Neuronal stem cell (in vitro differentiated cells): ENCODE results near the gene CNTNAP2. TPM values are rescaled to one million over a fixed set of nuclear protein-coding genes. Genes with fewer than 3 reads are reported as not detected.

Experiments used
- DNase-seq: peaks from one replicate; pipeline ENCODE4 v3.0.0-alpha.2; 2013; ENCODE audit warnings: low spot score
- H2AFZ ChIP-seq: one replicate; pipeline ENCODE4 v1.6.1; 2013; ENCODE audit warnings: mild to moderate bottlenecking, low read length, inconsistent platforms
- H2AK5ac ChIP-seq: 2 replicates; pipeline ENCODE4 v1.6.1; 2013; ENCODE audit warnings: low read depth, mild to moderate bottlenecking, inconsistent platforms, low read length, moderate library complexity, mixed read lengths
- H2BK120ac ChIP-seq: 2 replicates; pipeline ENCODE4 v1.6.1; 2013; ENCODE audit warnings: low read depth, mild to moderate bottlenecking, inconsistent platforms, low read length, moderate library complexity, mixed read lengths
- H2BK12ac ChIP-seq: one replicate; pipeline ENCODE4 v1.6.1; 2013; ENCODE audit warnings: low read length, inconsistent platforms
- H2BK15ac ChIP-seq: 2 replicates; pipeline ENCODE4 v1.6.1; 2013; ENCODE audit warnings: mild to moderate bottlenecking, low read length, inconsistent platforms, mixed read lengths
- H2BK5ac ChIP-seq: one replicate; pipeline ENCODE4 v1.6.1; 2013; ENCODE audit warnings: inconsistent platforms, mild to moderate bottlenecking, low read length, moderate library complexity
- H3K14ac ChIP-seq: one replicate; pipeline ENCODE4 v1.6.1; 2013; ENCODE audit warnings: low read length, inconsistent platforms
- H3K18ac ChIP-seq: 2 replicates; pipeline ENCODE4 v1.6.1; 2013; ENCODE audit warnings: low read length, inconsistent platforms
- H3K23ac ChIP-seq: 2 replicates; pipeline ENCODE4 v1.6.1; 2013; ENCODE audit warnings: low read depth, mild to moderate bottlenecking, mixed read lengths, low read length, inconsistent platforms; ENCODE audit not compliant: poor library complexity
- H3K27ac ChIP-seq: replicated peaks from 3 replicates; pipeline ENCODE4 v1.5.1; 2013; ENCODE audit warnings: low read length, inconsistent platforms
- H3K27me3 ChIP-seq, 3 experiments: 2 replicates each; pipeline ENCODE4 v1.6.1; 2013; ENCODE audit warnings: low read length in 3 of 3, mild to moderate bottlenecking in 2 of 3, inconsistent platforms in 1 of 3, low read depth in 1 of 3, mixed read lengths in 1 of 3, moderate library complexity in 1 of 3; ENCODE audit not compliant: control insufficient read depth in 3 of 3, insufficient read depth in 3 of 3
- H3K36me3 ChIP-seq, 2 donors: replicated peaks in 1 of 2; 2 replicates each; pipeline ENCODE4 v1.6.1; 2013; ENCODE audit warnings: low read length in 2 of 2; ENCODE audit not compliant: control insufficient read depth in 2 of 2, insufficient read depth in 2 of 2
- H3K4ac ChIP-seq: 2 replicates; pipeline ENCODE4 v1.6.1; 2013; ENCODE audit warnings: inconsistent platforms, mild to moderate bottlenecking, low read length, moderate library complexity
- H3K4me1 ChIP-seq, 2 donors: 1 replicate in 1 of 2; 2 replicates in 1 of 2; pipeline ENCODE4 v1.6.1; 2013; ENCODE audit warnings: low read length in 2 of 2, low read depth in 1 of 2; ENCODE audit not compliant: control insufficient read depth in 2 of 2, insufficient read depth in 1 of 2
- H3K4me2 ChIP-seq: one replicate; pipeline ENCODE4 v1.6.1; 2013; ENCODE audit warnings: mild to moderate bottlenecking, low read length, inconsistent platforms; ENCODE audit not compliant: insufficient read depth, poor library complexity, severe bottlenecking
- H3K4me3 ChIP-seq, 2 donors: 2 replicates each; pipeline ENCODE4 v1.5.1; 2013; ENCODE audit warnings: low read length in 2 of 2, mild to moderate bottlenecking in 2 of 2, inconsistent platforms in 1 of 2, moderate library complexity in 1 of 2
- H3K79me1 ChIP-seq: one replicate; pipeline ENCODE4 v1.6.1; 2013; ENCODE audit warnings: low read depth, mild to moderate bottlenecking, inconsistent platforms, low read length, moderate library complexity
- H3K9ac ChIP-seq: one replicate; pipeline ENCODE4 v1.6.1; 2013; ENCODE audit warnings: mild to moderate bottlenecking, low read depth, low read length, inconsistent platforms; ENCODE audit not compliant: poor library complexity
- H3K9me3 ChIP-seq, 2 donors: replicated peaks in 1 of 2; 2 replicates each; pipeline versions ENCODE3 to v1.6.1; 2013; ENCODE audit warnings: low read length in 2 of 2, mild to moderate bottlenecking in 2 of 2, inconsistent platforms in 1 of 2, low read depth in 1 of 2, mixed read lengths in 1 of 2, moderate library complexity in 1 of 2; ENCODE audit not compliant: control insufficient read depth in 2 of 2, insufficient read depth in 1 of 2
- H4K8ac ChIP-seq: one replicate; pipeline ENCODE4 v1.6.1; 2013; ENCODE audit warnings: low read depth, mild to moderate bottlenecking, inconsistent platforms, low read length, moderate library complexity
- H4K91ac ChIP-seq: one replicate; pipeline ENCODE4 v1.6.1; 2013; ENCODE audit warnings: low read length, low read depth, mild to moderate bottlenecking, inconsistent platforms; ENCODE audit not compliant: poor library complexity
- WGBS, 2 donors: extraction: QIAGEN DNeasy Blood & Tissue Kit; methylation state at CpG; one replicate each; pipeline ENCODE4 v1.1.7; 2013; ENCODE audit warnings: missing lambda C conversion rate in 2 of 2, mixed read lengths in 1 of 2; ENCODE audit not compliant: insufficient read length in 2 of 2, insufficient replicate concordance in 1 of 2; ENCODE audit errors: extremely low coverage in 2 of 2; 5-methylcytosine and 5-hydroxymethylcytosine counted together
- polyA plus RNA-seq, 2 experiments: library from polyadenylated mRNA; stranded (reverse); fragments of 200-250 nt; gene quantifications; one replicate each; pipeline ENCODE4 v1.2.3, GENCODE V29; 2013

Gene CNTNAP2
- polyA plus RNA-seq (2013, experiment 1 of 2), result 84.2 TPM
- polyA plus RNA-seq (2013, experiment 2 of 2), result 84.8 TPM

DNA sequence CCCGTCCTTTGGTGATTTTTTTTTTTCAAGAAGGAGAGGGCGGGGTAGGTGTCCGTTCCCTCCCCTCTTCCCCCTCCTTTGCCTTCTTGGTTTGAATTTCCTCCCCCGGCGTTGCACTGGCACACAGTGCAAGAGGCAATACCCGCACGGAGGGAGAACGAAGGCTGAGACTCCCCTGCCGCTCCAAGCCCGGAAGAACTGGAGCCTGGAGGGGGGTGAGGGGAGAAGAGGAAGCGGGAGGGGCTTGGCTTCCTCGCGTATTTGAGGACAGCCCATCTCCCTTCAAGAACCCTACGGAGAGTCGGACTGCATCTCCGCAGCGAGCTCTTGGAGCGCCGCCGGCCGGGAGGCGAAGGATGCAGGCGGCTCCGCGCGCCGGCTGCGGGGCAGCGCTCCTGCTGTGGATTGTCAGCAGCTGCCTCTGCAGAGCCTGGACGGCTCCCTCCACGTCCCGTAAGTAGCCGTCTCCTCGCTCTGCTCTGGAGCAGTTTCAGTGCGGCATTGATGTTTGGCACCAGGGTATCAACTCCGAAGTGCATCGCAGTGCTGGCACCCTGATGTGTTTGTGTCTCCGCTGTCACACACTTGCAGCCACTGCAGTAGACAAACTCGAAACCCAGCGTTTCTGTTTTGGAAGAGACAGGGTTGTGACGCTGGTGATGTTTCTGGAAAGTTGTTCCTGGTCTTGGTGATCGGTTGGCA lies at the start of gene CNTNAP2:
CNTNAP2 (plus strand) TSS at position 281 of the 702 bp plus-strand sequence; CDS start at position 357, 76 bp downstream.
- no CpG with 5 or more reads among the region's 42 CpGs for WGBS, 2 donors
- Histone ChIP-seq H3K9ac (peak within 1 kb of the TSS; percentile 21), H2BK12ac (no peak within 1 kb of the TSS), H3K4me1 (peaks cover 5 to 6% of the 10 kb centered on the region in 2 donors), H3K79me1 (no peaks in the 10 kb centered on the region), H4K8ac (no peak within 1 kb of the TSS), H3K23ac (peak within 1 kb of the TSS; percentile 17), H3K27me3 (peaks cover 0 to 12% (median 3%) of the 10 kb centered on the region in 3 experiments), H3K4me2 (peak within 1 kb of the TSS; percentile 95), H2BK5ac (no peak within 1 kb of the TSS), H2BK120ac (no peak within 1 kb of the TSS), H3K9me3 (no peaks in the 10 kb centered on the region), H3K18ac (peak within 1 kb of the TSS; percentile 80), H4K91ac (no peak within 1 kb of the TSS), H3K4me3 (peak within 1 kb of the TSS; percentile 49 to 86), H2AFZ (peak within 1 kb of the TSS; percentile 98), H3K36me3 (no peaks in the 10 kb centered on the region), H3K27ac (no peak within 1 kb of the TSS), H2AK5ac (no peak within 1 kb of the TSS), H3K14ac (no peak within 1 kb of the TSS), H2BK15ac (no peak within 1 kb of the TSS), H3K4ac (no peak within 1 kb of the TSS)
- DNase-seq, result peak; percentile 65

DNA sequence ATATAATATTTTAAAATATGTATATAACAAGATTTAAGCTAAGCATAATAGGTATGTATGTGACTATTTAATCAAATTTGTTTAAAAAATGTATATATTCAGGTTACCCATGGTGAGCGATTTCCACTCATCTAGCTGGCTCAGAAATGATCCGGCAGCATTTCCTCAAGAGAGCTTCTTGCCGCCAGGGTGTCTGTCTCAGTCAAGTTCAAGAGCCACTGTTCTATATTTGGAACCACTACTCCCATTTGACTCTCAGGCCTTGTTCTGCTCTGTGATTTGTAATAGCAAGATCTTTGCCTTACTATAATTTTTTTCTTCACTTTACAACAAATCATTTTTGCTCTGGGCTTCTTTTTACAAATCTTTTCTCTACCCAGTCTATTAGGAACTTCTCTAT lies 48.7 kb upstream of the CNTNAP2 start:
- H2AK5ac ChIP-seq, result no peak overlapping the region
- H3K27ac ChIP-seq, result no peak overlapping the region
- H4K8ac ChIP-seq, result no peak overlapping the region
- no peak overlapping the region for H3K18ac ChIP-seq
- DNase-seq, result no peak
- WGBS, 2 donors, result no CpG with 5 or more reads among the region's 3 CpGs
- no peaks in the 10 kb centered on the region for H3K79me1 ChIP-seq
- H2BK12ac ChIP-seq, result no peak overlapping the region
- no peak overlapping the region for H4K91ac ChIP-seq
- no peaks in the 10 kb centered on the region for H3K9me3 ChIP-seq
- no peak overlapping the region for H3K4ac ChIP-seq
- no peaks in the 10 kb centered on the region for H3K4me1 ChIP-seq
- no peak overlapping the region for H2BK120ac ChIP-seq
- no peak overlapping the region for H3K14ac ChIP-seq
- H2BK5ac ChIP-seq, result no peak overlapping the region
- H2AFZ ChIP-seq, result no peak overlapping the region
- H3K36me3 ChIP-seq, result no peaks in the 10 kb centered on the region
- H3K27me3 ChIP-seq, result peaks cover 0 to 2% (median 0%) of the 10 kb centered on the region in 3 experiments
- H2BK15ac ChIP-seq, result no peak overlapping the region
- no peak overlapping the region for H3K4me3 ChIP-seq
- no peak overlapping the region for H3K23ac ChIP-seq
- no peak overlapping the region for H3K4me2 ChIP-seq
- H3K9ac ChIP-seq, result no peak overlapping the region

DNA sequence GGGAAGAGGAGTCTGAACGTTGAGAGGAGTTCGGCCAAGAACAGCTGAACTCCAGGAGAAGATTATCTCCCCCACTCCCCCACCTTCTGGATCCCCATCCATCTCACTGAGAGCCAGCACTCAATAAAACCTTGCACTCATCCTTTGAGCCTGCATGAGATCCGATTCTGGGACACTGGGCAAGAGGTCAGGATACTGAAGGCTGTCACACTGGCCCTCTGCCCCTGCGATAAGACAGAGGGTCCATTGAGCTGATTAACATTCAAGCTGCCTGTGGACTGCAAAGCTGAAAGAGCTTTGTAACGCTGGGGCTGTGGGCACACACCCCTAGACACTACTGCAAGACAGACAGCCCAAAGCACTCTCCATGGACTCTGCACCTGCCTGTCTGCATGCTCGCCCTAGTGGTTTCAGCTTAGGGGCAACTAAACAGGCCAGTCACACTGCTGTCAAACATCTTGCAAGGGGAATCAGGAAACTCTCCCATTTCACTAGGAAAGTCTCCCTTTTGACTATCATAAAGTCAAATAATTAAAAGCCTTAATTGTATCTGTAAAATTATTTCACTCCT lies 42.3 kb upstream of the CNTNAP2 start:
- no peak overlapping the region for H4K91ac ChIP-seq
- no peak overlapping the region for H3K4me2 ChIP-seq
- H2AK5ac ChIP-seq, result no peak overlapping the region
- no peak overlapping the region for H3K18ac ChIP-seq
- no peak overlapping the region for H2BK5ac ChIP-seq
- DNase-seq, result no peak
- H3K36me3 ChIP-seq, result no peaks in the 10 kb centered on the region
- no peak overlapping the region for H3K4me3 ChIP-seq
- no CpG with 5 or more reads among the region's 6 CpGs for WGBS, 2 donors
- no peaks in the 10 kb centered on the region for H3K9me3 ChIP-seq
- H3K27ac ChIP-seq, result no peak overlapping the region
- no peak overlapping the region for H3K14ac ChIP-seq
- no peaks in the 10 kb centered on the region for H3K79me1 ChIP-seq
- no peak overlapping the region for H2AFZ ChIP-seq
- H3K9ac ChIP-seq, result no peak overlapping the region
- H2BK15ac ChIP-seq, result no peak overlapping the region
- no peak overlapping the region for H4K8ac ChIP-seq
- no peaks in the 10 kb centered on the region for H3K27me3 ChIP-seq
- no peaks in the 10 kb centered on the region for H3K4me1 ChIP-seq
- no peak overlapping the region for H2BK12ac ChIP-seq
- no peak overlapping the region for H3K23ac ChIP-seq
- H2BK120ac ChIP-seq, result no peak overlapping the region
- no peak overlapping the region for H3K4ac ChIP-seq

DNA sequence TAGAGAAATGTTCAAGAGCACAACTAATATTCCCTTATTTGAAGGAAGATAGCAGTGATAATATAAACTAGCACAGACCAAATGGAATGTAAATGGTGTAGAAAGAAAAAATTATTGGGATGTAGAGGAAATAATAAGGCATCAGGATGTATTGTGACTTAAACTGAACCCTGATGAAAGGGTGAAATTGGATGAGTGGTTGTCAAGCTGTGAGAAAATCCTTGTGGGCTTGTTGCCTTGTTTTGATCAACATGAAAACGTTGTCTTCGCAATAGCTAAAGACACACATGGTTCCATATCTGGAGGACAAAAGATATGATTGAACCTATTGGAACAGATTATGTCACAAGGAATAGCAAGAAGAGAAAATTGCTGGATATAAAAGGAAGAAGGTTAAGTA lies 40.3 kb upstream of the CNTNAP2 start:
- H3K36me3 ChIP-seq, result no peaks in the 10 kb centered on the region
- no peak overlapping the region for H2AK5ac ChIP-seq
- H3K27ac ChIP-seq, result no peak overlapping the region
- no peak overlapping the region for H2BK12ac ChIP-seq
- H2BK5ac ChIP-seq, result no peak overlapping the region
- no peak overlapping the region for H2AFZ ChIP-seq
- H2BK15ac ChIP-seq, result no peak overlapping the region
- no peak for DNase-seq
- no peak overlapping the region for H3K23ac ChIP-seq
- H3K4me2 ChIP-seq, result no peak overlapping the region
- no CpG with 5 or more reads among the region's 2 CpGs for WGBS, 2 donors
- H4K91ac ChIP-seq, result no peak overlapping the region
- no peak overlapping the region for H3K4me3 ChIP-seq
- no peak overlapping the region for H3K4ac ChIP-seq
- no peaks in the 10 kb centered on the region for H3K4me1 ChIP-seq
- no peak overlapping the region for H3K18ac ChIP-seq
- H3K79me1 ChIP-seq, result no peaks in the 10 kb centered on the region
- no peak overlapping the region for H2BK120ac ChIP-seq
- no peak overlapping the region for H3K14ac ChIP-seq
- H4K8ac ChIP-seq, result no peak overlapping the region
- H3K9me3 ChIP-seq, result no peaks in the 10 kb centered on the region
- no peak overlapping the region for H3K9ac ChIP-seq
- H3K27me3 ChIP-seq, result no peaks in the 10 kb centered on the region
